ENCODE data around the gene METTL22. TPM values are rescaled to one million over a fixed set of nuclear protein-coding genes. Genes with fewer than 3 reads are reported as not detected.
A peak's percentile ranks its signal among the peaks of the same experiment; 100 is the strongest.
"Not testable (repeated sequence)": the region's sequence is repeated elsewhere in the genome, so short reads cannot be mapped to it uniquely, and the experiment has no call there.

Gene METTL22
- total RNA-seq, 1 donor from 2014 or later = 15.5 TPM

- TF ChIP-seq CTCF (conservative IDR thresholded peaks at IDR 0.05; ENCODE audit: low read depth, low read length) = no peak
These were observed 27.4 kb downstream of the METTL22 start for GRCh38 chr16:8648877-8649276.

GRCh38 chr16:8649829-8650554, 28.5 kb downstream of the METTL22 start:
- DNase-seq (ENCODE audit: low read depth) = no peak
- no peak for TF ChIP-seq CTCF (conservative IDR thresholded peaks at IDR 0.05; ENCODE audit: low read depth, low read length)
- H3K4me3 ChIP-seq (ENCODE audit: low read depth, low read length) = no peak overlapping the region

More at GRCh38 chr16:8648877-8649276, 27.4 kb downstream of the METTL22 start:
- no peak for DNase-seq (ENCODE audit: low read depth)
- no peak overlapping the region for H3K4me3 ChIP-seq (ENCODE audit: low read depth, low read length)

GRCh38 chr16:8651958-8652357, 30.5 kb downstream of the METTL22 start:
- TF ChIP-seq CTCF (conservative IDR thresholded peaks at IDR 0.05; ENCODE audit: low read depth, low read length) = peak; percentile 49
- not testable (repeated sequence) for DNase-seq (ENCODE audit: low read depth)

DNA sequence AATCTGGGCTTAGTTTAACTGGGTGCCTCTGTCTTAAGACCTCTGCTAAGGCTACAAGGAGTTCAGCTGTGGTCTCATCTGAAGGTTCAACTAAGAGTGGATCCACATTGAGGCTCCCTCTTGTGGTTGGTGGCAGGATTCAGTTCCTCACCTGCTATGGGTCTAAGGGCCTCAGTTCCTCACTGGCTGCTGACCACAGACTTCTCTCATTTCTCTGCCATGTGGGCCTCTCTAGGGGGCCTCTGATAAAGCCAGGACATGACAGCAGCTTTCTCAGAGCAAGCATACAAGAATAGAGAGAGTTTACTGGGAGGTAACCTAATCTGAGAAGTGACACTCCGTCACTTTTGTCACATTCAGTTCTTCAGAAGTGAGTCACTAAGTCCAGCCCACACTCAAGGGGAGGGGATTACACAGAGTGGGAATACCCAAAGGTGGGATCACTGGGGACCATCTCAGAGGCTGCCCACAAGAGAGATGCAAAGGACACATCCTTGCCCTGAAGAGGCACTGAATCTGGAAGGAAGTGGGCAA, 33.8 kb downstream of the METTL22 start:
- DNase-seq (ENCODE audit: low read depth) = no peak
- H3K4me3 ChIP-seq (ENCODE audit: low read depth, low read length) = no peak overlapping the region
- peak; percentile 81 for TF ChIP-seq CTCF (conservative IDR thresholded peaks at IDR 0.05; ENCODE audit: low read depth, low read length)

More at GRCh38 chr16:8651958-8652357, 30.5 kb downstream of the METTL22 start:
- not testable (repeated sequence) for H3K4me3 ChIP-seq (ENCODE audit: low read depth, low read length)

DNA sequence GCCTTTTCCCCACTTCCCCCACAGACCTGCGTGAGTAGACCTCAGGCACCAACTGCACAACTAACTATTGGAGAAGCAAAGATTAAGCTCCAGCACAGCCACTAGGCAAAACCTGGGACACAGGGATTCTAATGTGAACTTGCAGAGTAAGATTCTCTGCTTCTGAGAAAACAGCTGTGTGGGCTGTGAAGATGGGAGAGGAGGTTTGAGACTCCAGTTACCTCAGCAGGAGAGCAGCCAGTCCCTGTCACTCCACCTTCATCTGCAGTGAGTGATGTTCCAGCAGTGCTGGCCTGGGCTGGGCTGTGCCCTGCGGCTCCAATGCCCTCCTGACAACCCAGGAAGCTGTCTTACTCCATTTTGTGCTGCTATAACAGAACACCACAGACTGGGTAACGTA, 34.9 kb downstream of the METTL22 start:
- no peak for TF ChIP-seq CTCF (conservative IDR thresholded peaks at IDR 0.05; ENCODE audit: low read depth, low read length)
- H3K4me3 ChIP-seq (ENCODE audit: low read depth, low read length) = no peak overlapping the region
- DNase-seq (ENCODE audit: low read depth) = no peak

DNA sequence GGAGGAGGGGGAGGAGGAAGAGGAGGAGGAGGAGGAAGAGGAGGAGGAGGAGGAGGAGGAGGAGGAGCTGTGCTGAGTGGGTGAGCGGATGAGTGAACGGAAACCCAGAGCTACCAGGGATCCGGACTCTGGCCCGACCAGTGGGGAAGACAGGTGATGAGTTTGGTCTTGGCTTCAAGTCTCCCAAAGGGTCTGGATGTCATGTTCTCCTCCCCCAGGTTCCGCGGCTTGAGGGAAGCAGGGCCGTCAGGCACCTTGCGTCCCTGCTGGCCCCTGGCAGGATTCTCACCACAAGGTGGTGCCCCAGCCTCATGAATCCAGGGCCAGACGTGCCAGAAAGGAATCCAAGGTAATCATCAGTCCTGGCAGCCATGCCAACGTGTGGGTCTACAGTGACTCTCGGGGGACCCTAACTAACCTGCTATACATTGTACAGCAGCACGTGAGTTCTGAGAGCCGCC, 39.4 kb downstream of the METTL22 start:
- no peak for DNase-seq (ENCODE audit: low read depth)
- peak; percentile 88 for TF ChIP-seq CTCF (conservative IDR thresholded peaks at IDR 0.05; ENCODE audit: low read depth, low read length)
- H3K4me3 ChIP-seq (ENCODE audit: low read depth, low read length) = peak overlapping the region; percentile 11

All from epithelial cell of proximal tubule (primary cell).